Measurements from ENCODE around the gene HSPG2.

GRCh38 chr1:21878840-21879478 lies 58.2 kb downstream of the HSPG2 start:
- TF ChIP-seq, protein P1, sequence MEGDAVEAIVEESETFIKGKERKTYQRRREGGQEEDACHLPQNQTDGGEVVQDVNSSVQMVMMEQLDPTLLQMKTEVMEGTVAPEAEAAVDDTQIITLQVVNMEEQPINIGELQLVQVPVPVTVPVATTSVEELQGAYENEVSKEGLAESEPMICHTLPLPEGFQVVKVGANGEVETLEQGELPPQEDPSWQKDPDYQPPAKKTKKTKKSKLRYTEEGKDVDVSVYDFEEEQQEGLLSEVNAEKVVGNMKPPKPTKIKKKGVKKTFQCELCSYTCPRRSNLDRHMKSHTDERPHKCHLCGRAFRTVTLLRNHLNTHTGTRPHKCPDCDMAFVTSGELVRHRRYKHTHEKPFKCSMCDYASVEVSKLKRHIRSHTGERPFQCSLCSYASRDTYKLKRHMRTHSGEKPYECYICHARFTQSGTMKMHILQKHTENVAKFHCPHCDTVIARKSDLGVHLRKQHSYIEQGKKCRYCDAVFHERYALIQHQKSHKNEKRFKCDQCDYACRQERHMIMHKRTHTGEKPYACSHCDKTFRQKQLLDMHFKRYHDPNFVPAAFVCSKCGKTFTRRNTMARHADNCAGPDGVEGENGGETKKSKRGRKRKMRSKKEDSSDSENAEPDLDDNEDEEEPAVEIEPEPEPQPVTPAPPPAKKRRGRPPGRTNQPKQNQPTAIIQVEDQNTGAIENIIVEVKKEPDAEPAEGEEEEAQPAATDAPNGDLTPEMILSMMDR (IDR thresholded peaks at IDR 0.05; ENCODE audit: low read length): no peak
- TF ChIP-seq EZH2 (IDR thresholded peaks at IDR 0.05; ENCODE audit: borderline replicate concordance, low read length): no peak

Data from OCI-LY1 (cell line).